HG03342 (cell line): ENCODE data around the gene MUC12.
"Not testable (repeated sequence)": the region's sequence is repeated elsewhere in the genome, so short reads cannot be mapped to it uniquely, and the experiment has no call there.

ENCODE experiments used
- ATAC-seq: cut with Tn5 transposase; IDR thresholded peaks from one replicate; pipeline ENCODE4 v1.9.1; 2021; ENCODE audit warnings: mild to moderate bottlenecking, moderate library complexity; ENCODE audit not compliant: unreplicated experiment

Gene MUC12

GRCh38 chr7:100969066-100969615, at the start of gene MUC12:
Gene MUC12, plus strand, starts transcription at chr7:100969565. Its CDS starts 58 bp downstream, at chr7:100969623.
- ATAC-seq: no peak

GRCh38 chr7:100919779-100920437, 49.5 kb upstream of the MUC12 start:
- not testable (repeated sequence) for ATAC-seq

GRCh38 chr7:100921039-100921438, 48.3 kb upstream of the MUC12 start:
- ATAC-seq: no peak

- not testable (repeated sequence) for ATAC-seq
These were observed 45.7 kb upstream of the MUC12 start for GRCh38 chr7:100923616-100924015.

GRCh38 chr7:100929808-100930174, 39.6 kb upstream of the MUC12 start:
- ATAC-seq: no peak

- no peak for ATAC-seq
These were observed 35.6 kb upstream of the MUC12 start for GRCh38 chr7:100933734-100934133.

GRCh38 chr7:100935381-100935780, 34.0 kb upstream of the MUC12 start:
- ATAC-seq: not testable (repeated sequence)

- not testable (repeated sequence) for ATAC-seq
These were observed 33.2 kb upstream of the MUC12 start for GRCh38 chr7:100936167-100936566.

- no peak for ATAC-seq
These were observed 27.2 kb upstream of the MUC12 start for GRCh38 chr7:100942045-100942774.

GRCh38 chr7:100943693-100944092, 25.7 kb upstream of the MUC12 start:
- no peak for ATAC-seq

GRCh38 chr7:100944138-100944537, 25.2 kb upstream of the MUC12 start:
- ATAC-seq: no peak

- no peak for ATAC-seq
These were observed 23.3 kb upstream of the MUC12 start for GRCh38 chr7:100946111-100946510.

GRCh38 chr7:100946766-100947365, 22.5 kb upstream of the MUC12 start:
- no peak for ATAC-seq

GRCh38 chr7:100947792-100948191, 21.6 kb upstream of the MUC12 start:
- ATAC-seq: no peak

GRCh38 chr7:100949227-100949932, 20.0 kb upstream of the MUC12 start, which contains the start of gene MUC3A:
Gene MUC3A, plus strand, starts transcription at chr7:100949534. Its CDS starts 91 bp downstream, at chr7:100949625.
- no peak for ATAC-seq

- ATAC-seq: no peak
These were observed 19.4 kb upstream of the MUC12 start for GRCh38 chr7:100949933-100950443.

GRCh38 chr7:100951172-100951571, 18.2 kb upstream of the MUC12 start:
- no peak for ATAC-seq

GRCh38 chr7:100951888-100952560, 17.3 kb upstream of the MUC12 start:
- ATAC-seq: no peak

GRCh38 chr7:100952641-100953040, 16.7 kb upstream of the MUC12 start:
- ATAC-seq: no peak

GRCh38 chr7:100957832-100958421, 11.4 kb upstream of the MUC12 start:
- ATAC-seq: no peak
